ENCODE results near the gene GAL3ST3. TPM values are rescaled to one million over a fixed set of nuclear protein-coding genes. Genes with fewer than 3 reads are reported as not detected.
"Not testable (repeated sequence)": the region's sequence is repeated elsewhere in the genome, so short reads cannot be mapped to it uniquely, and the experiment has no call there.

GAL3ST3 gene
- total RNA-seq, 4 donors from 2014 or later = not detected

DNA sequence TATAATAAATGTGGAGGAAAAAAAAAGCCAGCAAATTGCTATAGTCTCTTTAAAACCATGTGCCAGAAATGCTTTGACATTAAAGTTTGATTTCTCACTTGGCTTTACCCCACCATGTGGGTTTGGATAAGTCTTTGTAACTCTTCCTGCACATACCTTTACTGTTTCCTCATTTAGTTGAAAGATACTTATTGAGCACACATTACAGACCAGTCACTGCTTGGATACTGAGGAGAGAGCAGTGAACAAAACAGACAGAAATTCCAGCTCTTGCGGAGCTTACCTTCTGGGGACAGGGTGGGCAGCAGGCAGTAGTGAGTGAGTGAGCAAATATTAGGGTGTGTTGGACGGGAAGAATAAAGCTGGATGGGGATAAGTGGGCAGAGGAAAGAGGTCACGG lies 34.8 kb upstream of the GAL3ST3 start:
- no peak for TF ChIP-seq POLR2A (IDR thresholded peaks at IDR 0.05)
- TF ChIP-seq, protein P1, sequence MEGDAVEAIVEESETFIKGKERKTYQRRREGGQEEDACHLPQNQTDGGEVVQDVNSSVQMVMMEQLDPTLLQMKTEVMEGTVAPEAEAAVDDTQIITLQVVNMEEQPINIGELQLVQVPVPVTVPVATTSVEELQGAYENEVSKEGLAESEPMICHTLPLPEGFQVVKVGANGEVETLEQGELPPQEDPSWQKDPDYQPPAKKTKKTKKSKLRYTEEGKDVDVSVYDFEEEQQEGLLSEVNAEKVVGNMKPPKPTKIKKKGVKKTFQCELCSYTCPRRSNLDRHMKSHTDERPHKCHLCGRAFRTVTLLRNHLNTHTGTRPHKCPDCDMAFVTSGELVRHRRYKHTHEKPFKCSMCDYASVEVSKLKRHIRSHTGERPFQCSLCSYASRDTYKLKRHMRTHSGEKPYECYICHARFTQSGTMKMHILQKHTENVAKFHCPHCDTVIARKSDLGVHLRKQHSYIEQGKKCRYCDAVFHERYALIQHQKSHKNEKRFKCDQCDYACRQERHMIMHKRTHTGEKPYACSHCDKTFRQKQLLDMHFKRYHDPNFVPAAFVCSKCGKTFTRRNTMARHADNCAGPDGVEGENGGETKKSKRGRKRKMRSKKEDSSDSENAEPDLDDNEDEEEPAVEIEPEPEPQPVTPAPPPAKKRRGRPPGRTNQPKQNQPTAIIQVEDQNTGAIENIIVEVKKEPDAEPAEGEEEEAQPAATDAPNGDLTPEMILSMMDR (IDR thresholded peaks at IDR 0.05) = no peak
- 87 to 96% methylated on average over 3 of the region's 3 CpGs for WGBS, 2 donors
- no peak for DNase-seq (ENCODE audit: low spot score in 2 of 2)
- intact Hi-C loops (cut with DNase I; ENCODE audit: low total_unique reads) = no loop called here
- no peak overlapping the region for H3K4me3 ChIP-seq (ENCODE audit: low read depth, poor library complexity, severe bottlenecking)

DNA sequence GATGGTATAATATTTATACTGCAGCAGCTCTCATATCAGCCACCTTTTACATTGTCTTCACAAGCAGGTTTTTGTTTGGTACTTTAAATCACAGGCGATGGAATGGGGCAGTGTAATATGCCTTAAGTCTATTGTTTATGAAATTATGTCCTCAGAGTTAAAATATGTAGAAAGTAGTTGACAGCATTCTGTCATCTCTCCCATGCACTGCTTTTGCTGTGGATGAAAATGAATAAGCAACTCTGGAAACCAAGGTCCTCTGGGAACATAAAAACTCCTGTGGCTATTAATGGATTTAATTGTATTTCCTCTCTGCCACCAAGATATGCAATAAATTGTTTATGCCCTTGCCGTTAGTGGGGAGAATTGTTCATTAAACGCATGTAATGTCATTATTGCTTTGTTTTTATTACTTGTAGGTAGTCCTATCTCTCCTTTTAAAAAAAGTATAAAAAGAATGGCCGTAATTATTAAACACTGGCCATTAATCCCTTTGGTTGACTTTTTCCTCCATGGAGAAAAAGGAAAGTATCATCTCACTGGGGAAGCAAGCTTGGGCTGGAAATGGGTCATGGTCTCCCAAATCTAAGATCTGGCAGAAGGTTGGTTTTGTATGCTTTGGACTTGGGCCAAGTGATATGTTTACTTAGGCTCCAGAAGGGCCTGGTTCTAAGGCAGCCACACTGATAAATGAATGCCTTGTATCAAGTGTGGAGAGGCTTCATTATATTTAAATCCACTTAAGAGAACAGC lies 34.2 kb upstream of the GAL3ST3 start:
- 66 to 76% methylated on average over 4 of the region's 4 CpGs for WGBS, 2 donors

DNA sequence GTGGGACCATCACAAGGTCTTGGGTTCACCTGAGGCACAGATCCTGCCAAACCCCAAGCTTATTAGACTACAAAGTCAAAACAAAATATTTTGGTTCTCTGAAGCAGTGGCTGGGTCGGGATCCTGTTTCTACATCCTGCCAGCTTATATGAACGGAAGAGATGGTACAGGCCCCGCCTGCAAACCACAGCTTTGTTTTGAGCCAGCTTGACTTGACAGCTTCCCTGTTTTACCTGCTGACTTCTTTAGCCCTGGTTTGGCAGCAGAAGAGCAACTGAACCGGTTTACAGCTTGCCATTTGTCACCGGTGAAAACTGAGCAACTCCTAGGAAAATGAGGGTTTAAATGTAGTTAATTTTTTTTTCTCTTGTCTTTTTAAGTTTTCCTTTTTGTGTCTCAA lies 32.5 kb upstream of the GAL3ST3 start:
- peak; percentile 86 to 93 for DNase-seq (ENCODE audit: low spot score in 2 of 2)
- intact Hi-C loops (cut with DNase I; ENCODE audit: low total_unique reads) = no loop called here
- TF ChIP-seq POLR2A (IDR thresholded peaks at IDR 0.05) = no peak
- TF ChIP-seq, protein P1 (IDR thresholded peaks at IDR 0.05) = no peak
- no peak overlapping the region for H3K4me3 ChIP-seq (ENCODE audit: low read depth, poor library complexity, severe bottlenecking)
- 26 to 28% methylated on average over 5 of the region's 5 CpGs for WGBS, 2 donors

More for the DNA sequence above, 34.2 kb upstream of the GAL3ST3 start:
- intact Hi-C loops (cut with DNase I; ENCODE audit: low total_unique reads) = no loop called here
- TF ChIP-seq POLR2A (IDR thresholded peaks at IDR 0.05) = no peak
- TF ChIP-seq, protein P1 (IDR thresholded peaks at IDR 0.05) = no peak
- no peak for DNase-seq (ENCODE audit: low spot score in 2 of 2)
- no peak overlapping the region for H3K4me3 ChIP-seq (ENCODE audit: low read depth, poor library complexity, severe bottlenecking)

DNA sequence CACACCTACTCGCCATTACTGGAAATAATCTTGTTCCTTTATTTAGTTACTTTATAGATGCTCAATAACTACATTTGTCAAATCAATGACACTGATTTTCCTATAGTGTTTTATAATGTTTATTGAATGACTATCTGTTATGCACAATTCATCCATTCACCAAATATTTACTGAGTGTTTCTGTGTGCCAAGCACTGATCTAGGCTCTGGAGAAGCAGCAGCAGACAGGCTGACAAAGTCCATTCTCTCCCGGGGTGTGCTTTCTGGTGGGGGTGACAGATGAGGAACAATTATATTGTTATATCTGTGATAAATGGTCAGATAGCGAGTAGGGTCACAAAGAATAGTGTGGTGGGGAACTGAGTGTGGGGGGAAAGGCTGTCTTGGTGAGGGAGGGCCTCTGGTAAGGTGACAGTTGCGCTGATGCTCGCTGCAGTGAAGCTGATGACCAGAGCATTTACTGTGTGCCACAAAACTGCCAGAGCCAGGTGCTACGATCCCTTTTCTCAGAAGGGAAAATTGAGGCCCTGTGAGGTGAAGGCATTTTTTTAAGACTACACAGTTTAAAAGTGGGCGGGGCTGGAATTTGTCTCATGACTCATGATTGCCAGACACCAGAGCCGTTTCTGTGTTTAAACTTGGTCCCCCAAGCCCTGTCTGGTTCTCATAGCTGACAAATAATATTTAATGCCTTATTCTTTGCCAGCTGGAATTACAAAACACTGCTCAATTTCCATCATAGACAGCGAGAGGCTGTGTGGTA lies 31.3 kb upstream of the GAL3ST3 start:
- 51 to 54% methylated on average over 9 of the region's 9 CpGs for WGBS, 2 donors
- H3K4me3 ChIP-seq (ENCODE audit: low read depth, poor library complexity, severe bottlenecking) = no peak overlapping the region
- peak; percentile 77 to 87 for DNase-seq (ENCODE audit: low spot score in 2 of 2)
- TF ChIP-seq, protein P1 (IDR thresholded peaks at IDR 0.05) = no peak
- no peak for TF ChIP-seq POLR2A (IDR thresholded peaks at IDR 0.05)
- intact Hi-C loops (cut with DNase I; ENCODE audit: low total_unique reads) = no loop called here

DNA sequence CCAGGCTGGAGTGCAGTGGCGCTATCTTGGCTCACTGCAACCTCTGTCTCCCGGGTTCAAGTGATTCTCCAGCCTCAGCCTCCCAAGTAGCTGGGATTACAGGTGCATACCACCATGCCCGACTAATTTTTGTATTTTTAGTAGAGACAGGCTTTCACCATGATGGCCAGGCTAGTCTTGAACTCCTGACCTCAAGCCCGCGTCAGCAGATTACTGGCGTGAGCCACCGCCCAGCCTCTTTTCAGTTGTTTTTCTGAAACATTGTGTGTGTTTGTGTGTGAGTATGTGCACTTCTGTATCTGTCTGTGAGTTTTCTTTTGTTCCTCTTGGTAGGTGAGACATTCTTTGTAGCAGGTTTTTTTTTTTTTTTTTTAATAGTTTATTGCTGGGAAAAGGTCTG lies 30.0 kb upstream of the GAL3ST3 start:
- not testable (repeated sequence) for DNase-seq (ENCODE audit: low spot score in 2 of 2); H3K4me3 ChIP-seq (ENCODE audit: low read depth, poor library complexity, severe bottlenecking)
- intact Hi-C loops (cut with DNase I; ENCODE audit: low total_unique reads) = loop anchor here (10.0 kb wide), 1 partner anchor 56 kb away; no protein-coding TSS in a partner anchor
- WGBS, 2 donors = 86 to 88% methylated on average over 7 of the region's 7 CpGs

DNA sequence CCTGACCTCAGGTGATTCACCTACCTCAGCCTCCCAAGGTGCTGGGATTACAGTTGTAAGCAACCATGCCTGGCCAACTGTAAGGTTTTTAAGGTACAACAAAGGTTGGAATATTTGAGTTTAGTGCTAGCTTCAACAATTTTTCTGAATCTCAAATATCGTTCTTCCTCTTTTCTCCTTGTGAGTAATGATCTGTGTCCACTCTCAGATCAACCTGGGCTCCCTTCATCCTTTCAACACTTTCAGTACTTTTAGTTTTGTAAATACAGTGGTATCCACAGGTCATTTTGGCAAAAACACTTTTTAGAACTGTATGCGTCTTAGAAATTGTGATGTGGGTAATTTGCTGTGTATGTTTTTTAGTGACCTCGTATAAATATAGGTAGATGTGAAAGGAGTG lies 29.0 kb upstream of the GAL3ST3 start:
- intact Hi-C loops (cut with DNase I; ENCODE audit: low total_unique reads) = loop anchor here (10.0 kb wide), 1 partner anchor 57 kb away; no protein-coding TSS in a partner anchor
- no peak for TF ChIP-seq POLR2A (IDR thresholded peaks at IDR 0.05)
- TF ChIP-seq, protein P1 (IDR thresholded peaks at IDR 0.05) = no peak
- 89 to 91% methylated on average over 3 of the region's 3 CpGs for WGBS, 2 donors

More for the DNA sequence above, 29.0 kb upstream of the GAL3ST3 start:
- DNase-seq (ENCODE audit: low spot score in 2 of 2) = no peak
- no peak overlapping the region for H3K4me3 ChIP-seq (ENCODE audit: low read depth, poor library complexity, severe bottlenecking)
